Choroid plexus epithelial cell (primary cell): Measurements from ENCODE around the gene TH.
A peak's percentile ranks its signal among the peaks of the same experiment; 100 is the strongest.

ENCODE experiments used
- DNase-seq: peaks from one replicate; pipeline ENCODE4 v3.0.0-alpha.2; 2010; ENCODE audit warnings: low read depth
- H3K4me3 ChIP-seq: 2 replicates; pipeline ENCODE4 v1.5.1; 2011; ENCODE audit warnings: low read depth, mild to moderate bottlenecking, control low read depth, low read length, moderate library complexity
- TF ChIP-seq, protein P1 (sequence below): conservative IDR thresholded peaks from 2 replicates; pipeline ENCODE4 v1.5.1; 2011; ENCODE audit warnings: low read depth, mild to moderate bottlenecking, control low read depth, inconsistent platforms, low read length, moderate library complexity

The TH gene

DNA sequence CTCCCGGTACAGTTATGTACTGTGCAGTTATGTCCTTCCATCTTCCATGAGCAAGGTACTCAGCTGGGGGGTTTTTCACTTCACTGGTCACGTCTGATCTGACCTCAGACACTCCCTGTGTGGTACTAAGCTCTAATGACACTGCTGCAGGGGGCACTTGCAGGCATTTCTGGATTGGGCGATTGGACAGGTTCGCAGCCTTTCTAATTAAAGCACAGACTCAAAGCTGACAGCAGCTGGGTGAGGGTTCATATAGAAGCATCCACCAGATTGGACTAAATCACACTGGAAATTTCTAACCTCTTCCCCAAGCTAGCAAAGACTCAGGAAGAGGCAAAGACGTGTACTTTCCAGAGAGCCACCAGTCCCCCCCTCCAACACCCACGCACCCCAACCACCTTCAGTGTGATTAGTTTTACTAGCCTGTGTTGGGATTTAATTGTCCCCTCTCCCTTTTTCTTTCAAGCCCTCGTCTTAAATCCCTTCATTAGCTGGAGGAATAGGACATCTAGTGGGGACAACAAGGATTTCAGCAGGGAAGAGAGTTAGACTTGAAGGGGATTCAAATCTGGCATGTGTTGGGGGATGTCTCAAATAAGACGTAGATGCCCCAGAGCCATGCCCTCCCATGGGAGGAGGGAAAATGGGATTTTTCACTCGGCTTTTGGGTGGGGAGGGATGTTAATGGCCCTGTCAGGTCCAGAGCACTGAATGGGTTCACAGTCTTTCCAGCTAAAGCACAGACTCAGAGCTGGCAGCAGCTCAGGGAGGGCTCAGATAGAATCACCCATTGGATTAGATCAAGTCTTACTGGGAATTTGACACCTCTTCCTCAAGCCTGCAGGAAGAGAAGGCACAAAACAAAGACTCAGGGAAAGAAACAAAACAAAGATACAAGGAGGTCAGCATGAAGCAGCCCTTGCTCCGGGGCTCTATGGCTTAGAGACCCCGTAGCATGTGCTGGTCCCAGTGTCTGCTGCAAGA lies 21.5 kb downstream of the TH start:
- TF ChIP-seq, protein P1, sequence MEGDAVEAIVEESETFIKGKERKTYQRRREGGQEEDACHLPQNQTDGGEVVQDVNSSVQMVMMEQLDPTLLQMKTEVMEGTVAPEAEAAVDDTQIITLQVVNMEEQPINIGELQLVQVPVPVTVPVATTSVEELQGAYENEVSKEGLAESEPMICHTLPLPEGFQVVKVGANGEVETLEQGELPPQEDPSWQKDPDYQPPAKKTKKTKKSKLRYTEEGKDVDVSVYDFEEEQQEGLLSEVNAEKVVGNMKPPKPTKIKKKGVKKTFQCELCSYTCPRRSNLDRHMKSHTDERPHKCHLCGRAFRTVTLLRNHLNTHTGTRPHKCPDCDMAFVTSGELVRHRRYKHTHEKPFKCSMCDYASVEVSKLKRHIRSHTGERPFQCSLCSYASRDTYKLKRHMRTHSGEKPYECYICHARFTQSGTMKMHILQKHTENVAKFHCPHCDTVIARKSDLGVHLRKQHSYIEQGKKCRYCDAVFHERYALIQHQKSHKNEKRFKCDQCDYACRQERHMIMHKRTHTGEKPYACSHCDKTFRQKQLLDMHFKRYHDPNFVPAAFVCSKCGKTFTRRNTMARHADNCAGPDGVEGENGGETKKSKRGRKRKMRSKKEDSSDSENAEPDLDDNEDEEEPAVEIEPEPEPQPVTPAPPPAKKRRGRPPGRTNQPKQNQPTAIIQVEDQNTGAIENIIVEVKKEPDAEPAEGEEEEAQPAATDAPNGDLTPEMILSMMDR: peak; percentile 82
- peak; percentile 87 for DNase-seq
- H3K4me3 ChIP-seq: no peak overlapping the region

DNA sequence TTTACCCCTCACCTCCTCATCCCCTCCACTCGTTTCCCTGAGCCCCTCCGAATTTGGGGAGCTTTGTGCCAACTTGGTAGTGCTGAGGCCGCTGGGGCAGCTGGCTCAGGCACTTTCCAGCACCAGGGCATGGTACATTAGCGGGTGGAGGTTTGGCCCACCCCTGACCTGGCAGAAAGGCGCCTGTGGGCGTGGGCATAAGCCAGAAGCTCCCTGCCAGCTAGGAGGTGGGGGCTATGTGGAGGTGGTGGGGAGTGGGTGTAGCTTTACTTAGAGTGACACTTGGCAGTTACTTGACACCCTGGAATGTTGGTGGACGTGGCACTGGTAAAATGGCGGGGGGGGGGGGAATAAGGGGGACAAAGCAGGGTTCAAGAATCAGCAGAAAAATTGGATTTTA lies 22.2 kb downstream of the TH start:
- no peak for DNase-seq
- H3K4me3 ChIP-seq: no peak overlapping the region
- TF ChIP-seq, protein P1: no peak

DNA sequence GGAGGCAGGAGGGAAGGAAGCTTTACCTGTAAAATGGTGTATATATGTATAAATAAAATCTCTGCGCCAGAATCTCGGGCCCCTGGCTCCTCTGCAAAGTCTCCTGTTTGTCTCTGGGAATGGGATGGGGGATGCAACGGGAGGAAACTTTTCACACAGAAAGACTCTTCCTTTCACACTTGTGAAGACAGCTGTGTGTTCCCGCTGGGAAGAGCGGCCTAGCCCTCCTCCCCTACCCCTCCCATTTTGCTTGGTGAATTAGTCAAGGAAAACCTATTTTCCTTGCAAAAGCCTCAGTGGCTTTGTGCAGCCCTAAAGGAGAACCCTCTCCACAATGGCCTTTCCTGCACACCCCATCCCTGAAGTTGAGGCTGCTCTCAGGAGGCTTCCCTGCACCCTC lies 23.0 kb downstream of the TH start:
- TF ChIP-seq, protein P1: no peak
- no peak overlapping the region for H3K4me3 ChIP-seq
- DNase-seq: no peak

DNA sequence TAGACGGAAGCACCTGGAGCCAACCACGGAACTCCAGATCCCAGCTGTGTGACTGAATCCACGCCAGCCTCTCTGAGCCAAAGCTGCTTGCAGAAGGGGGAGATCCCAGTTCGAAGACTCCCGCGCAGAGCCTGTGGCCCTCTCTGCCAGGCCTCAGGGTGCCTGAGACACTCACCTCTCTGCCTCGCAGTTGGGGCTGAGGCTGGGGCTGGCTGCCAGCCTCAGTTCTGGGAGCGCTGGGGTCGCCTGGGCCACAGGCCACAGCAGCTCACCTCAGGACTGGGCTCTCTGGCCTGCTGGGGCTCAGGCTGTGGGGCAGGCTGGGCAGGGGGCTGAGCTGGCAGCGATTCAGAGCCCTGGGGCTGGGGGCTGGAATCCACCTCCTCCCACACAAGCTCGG lies 24.2 kb downstream of the TH start:
- TF ChIP-seq, protein P1: no peak
- no peak overlapping the region for H3K4me3 ChIP-seq
- DNase-seq: no peak

DNA sequence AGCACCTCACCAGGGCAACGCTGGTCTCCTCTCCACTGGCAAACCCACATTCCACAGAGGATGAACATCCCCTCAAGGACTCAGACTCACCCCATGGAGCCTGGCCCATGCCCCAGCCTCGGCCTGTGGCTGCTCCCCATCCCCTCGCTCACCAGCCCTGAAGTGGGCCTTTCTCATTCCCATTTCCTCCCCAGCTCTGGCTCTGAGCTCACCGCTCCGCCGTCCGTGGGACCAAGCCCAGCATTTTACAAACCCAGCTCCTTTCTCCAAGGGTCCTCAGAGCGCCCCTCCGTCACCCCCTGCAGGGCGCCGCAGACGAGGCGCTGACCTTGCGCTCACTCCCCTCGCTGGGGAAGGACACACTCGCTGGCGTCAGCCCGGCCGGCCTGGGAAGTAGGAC lies 25.6 kb downstream of the TH start:
- DNase-seq: no peak
- TF ChIP-seq, protein P1: no peak
- no peak overlapping the region for H3K4me3 ChIP-seq

DNA sequence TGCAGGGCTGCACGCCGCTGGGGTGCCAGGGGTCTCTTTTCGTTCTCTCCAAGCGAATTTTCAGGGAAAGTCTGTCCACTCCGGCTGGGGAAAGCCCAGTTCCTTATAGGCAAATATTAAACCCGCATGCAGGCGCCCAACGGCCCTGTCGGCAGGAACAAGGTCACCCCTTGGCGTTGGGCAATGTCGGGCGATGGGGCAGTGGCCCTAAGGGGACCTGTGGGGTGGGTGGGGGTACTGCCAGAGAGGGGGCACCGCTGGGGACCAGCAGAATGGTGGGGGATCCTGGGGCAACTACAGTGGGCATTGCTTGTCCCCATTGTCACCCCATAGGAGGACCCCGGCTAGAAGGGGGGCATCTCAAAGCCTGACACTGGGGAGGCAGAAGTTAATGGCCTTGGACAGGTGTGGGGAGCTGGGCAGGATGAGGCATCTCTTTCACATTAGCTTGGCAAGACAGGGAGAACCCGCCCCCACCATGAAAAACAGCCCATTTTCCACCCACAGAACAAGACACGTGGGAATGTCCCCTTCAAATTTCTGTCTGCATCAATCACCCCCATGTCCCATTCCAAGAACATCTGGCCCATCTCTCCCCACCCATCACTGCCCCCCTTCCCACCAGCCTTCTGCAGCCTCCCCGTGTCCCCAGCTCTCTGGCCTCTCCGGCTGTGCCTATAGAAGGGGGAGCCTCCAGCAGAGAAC lies 26.9 kb downstream of the TH start:
- DNase-seq: no peak
- TF ChIP-seq, protein P1: no peak
- H3K4me3 ChIP-seq: no peak overlapping the region
